Measurements from ENCODE around the gene CYTH1. TPM values are rescaled to one million over a fixed set of nuclear protein-coding genes. Genes with fewer than 3 reads are reported as not detected.
A peak's percentile ranks its signal among the peaks of the same experiment; 100 is the strongest.

Gene CYTH1
- total and polyA plus RNA-seq, 7 experiments from 2014 or later: 297 to 452 (median 418) TPM

- Mint-ChIP-seq H3K27me3 (no peaks in the 10 kb centered on the region), H3K36me3 (peaks cover 13 to 66% (median 31%) of the 10 kb centered on the region in 5 donors), H3K4me3 (peak overlapping the region in 3 of 10 donors; percentile 7 to 53 (median 20)), H3K4me1 (peaks cover 33 to 78% (median 61%) of the 10 kb centered on the region in 7 donors), H3K9me3 (no peaks in the 10 kb centered on the region), H3K27ac (peak overlapping the region in 8 of 9 donors; percentile 41 to 95 (median 61))
- peaks cover 15 to 82% (median 26%) of the 10 kb centered on the region in 3 experiments for H3K36me3 ChIP-seq (ENCODE audit: control insufficient read depth in 2 of 3, insufficient read depth in 3 of 3, low read length in 3 of 3)
- no peaks in the 10 kb centered on the region for H3K9me3 ChIP-seq (ENCODE audit: control insufficient read depth in 2 of 3, low read length in 3 of 3)
- peaks cover 0 to 18% of the 10 kb centered on the region in 2 donors for H3K4me1 ChIP-seq (ENCODE audit: control insufficient read depth in 2 of 2, insufficient read depth in 2 of 2, low read length in 2 of 2)
- H3K27me3 ChIP-seq (ENCODE audit: control insufficient read depth in 2 of 2, insufficient read depth in 2 of 2, low read length in 2 of 2): no peaks in the 10 kb centered on the region
- ChIA-PET POLR2A (interaction anchor here (0.8 to 2.2 kb wide), 9 partner anchors 8 to 107 kb away, joined by 3 to 10 read pairs (median 4); no protein-coding TSS in a partner anchor), CTCF (interaction anchor here (0.7 to 2.3 kb wide), 7 partner anchors 8 to 300 kb away, joined by 3 to 15 read pairs (median 3); no protein-coding TSS in a partner anchor)
- no peak overlapping the region for H3K27ac ChIP-seq (ENCODE audit: low read depth, low read length)
- intact Hi-C loops (cut with micrococcal nuclease): loop anchor here (2.0 to 5.0 kb wide), 3 partner anchors 21 to 351 kb away; no protein-coding TSS in a partner anchor
- DNase-seq: no peak
- no peak overlapping the region for H3K4me3 ChIP-seq (ENCODE audit: low read length)
- no peak for ATAC-seq
Measured at GRCh38 chr17:78797691-78798585, 15.9 kb upstream of the CYTH1 start.

GRCh38 chr17:78797213-78797612 lies 15.1 kb upstream of the CYTH1 start:
- peak overlapping the region in 1 of 9 donors; percentile 38 for H3K27ac Mint-ChIP-seq
- CTCF ChIA-PET: interaction anchor here (0.9 kb wide), 1 partner anchor 88 kb away, joined by 3 read pairs; no protein-coding TSS in a partner anchor

GRCh38 chr17:78796517-78796900 lies 14.4 kb upstream of the CYTH1 start:
- Histone ChIP-seq H3K36me3 (ENCODE audit: control insufficient read depth in 2 of 3, insufficient read depth in 3 of 3, low read length in 3 of 3) (peaks cover 15 to 69% (median 20%) of the 10 kb centered on the region in 3 experiments), H3K4me1 (ENCODE audit: control insufficient read depth in 2 of 2, insufficient read depth in 2 of 2, low read length in 2 of 2) (peaks cover 0 to 20% of the 10 kb centered on the region in 2 donors), H3K27ac (ENCODE audit: low read depth, low read length) (no peak overlapping the region), H3K9me3 (ENCODE audit: control insufficient read depth in 2 of 3, low read length in 3 of 3) (no peaks in the 10 kb centered on the region), H3K27me3 (ENCODE audit: control insufficient read depth in 2 of 2, insufficient read depth in 2 of 2, low read length in 2 of 2) (no peaks in the 10 kb centered on the region), H3K4me3 (ENCODE audit: low read length) (no peak overlapping the region)
- Mint-ChIP-seq H3K9me3 (no peaks in the 10 kb centered on the region), H3K36me3 (peaks cover 13 to 65% (median 37%) of the 10 kb centered on the region in 5 donors), H3K4me1 (peaks cover 27 to 83% (median 66%) of the 10 kb centered on the region in 7 donors), H3K27ac (peak overlapping the region in 7 of 9 donors; percentile 32 to 79 (median 51)), H3K4me3 (no peak overlapping the region), H3K27me3 (no peaks in the 10 kb centered on the region)
- intact Hi-C loops (cut with micrococcal nuclease): loop anchor here in 1 of 2 donors (5.0 kb wide), 1 partner anchor 299 kb away; no protein-coding TSS in a partner anchor
- DNase-seq (no peak), ATAC-seq (no peak)
- ChIA-PET POLR2A (interaction anchor here (0.5 to 1.9 kb wide), 5 partner anchors 16 to 74 kb away, joined by 3 to 7 read pairs (median 4); no protein-coding TSS in a partner anchor), CTCF (interaction anchor here (0.7 to 0.9 kb wide), 2 partner anchors 87 to 145 kb away, joined by 3 read pairs; no protein-coding TSS in a partner anchor)

More at GRCh38 chr17:78797213-78797612, 15.1 kb upstream of the CYTH1 start:
- POLR2A ChIA-PET: interaction anchor here (0.8 to 1.9 kb wide), 4 partner anchors 17 to 75 kb away, joined by 4 to 7 read pairs (median 4); no protein-coding TSS in a partner anchor
- Histone ChIP-seq H3K36me3 (ENCODE audit: control insufficient read depth in 2 of 3, insufficient read depth in 3 of 3, low read length in 3 of 3) (peaks cover 15 to 75% (median 21%) of the 10 kb centered on the region in 3 experiments), H3K27ac (ENCODE audit: low read depth, low read length) (no peak overlapping the region), H3K27me3 (ENCODE audit: control insufficient read depth in 2 of 2, insufficient read depth in 2 of 2, low read length in 2 of 2) (no peaks in the 10 kb centered on the region), H3K4me1 (ENCODE audit: control insufficient read depth in 2 of 2, insufficient read depth in 2 of 2, low read length in 2 of 2) (peaks cover 0 to 13% of the 10 kb centered on the region in 2 donors), H3K4me3 (ENCODE audit: low read length) (no peak overlapping the region), H3K9me3 (ENCODE audit: control insufficient read depth in 2 of 3, low read length in 3 of 3) (no peaks in the 10 kb centered on the region)
- no peak for ATAC-seq
- H3K36me3 Mint-ChIP-seq: peaks cover 13 to 62% (median 31%) of the 10 kb centered on the region in 5 donors
- intact Hi-C loops (cut with micrococcal nuclease): loop anchor here in 1 of 2 donors (5.0 kb wide), 1 partner anchor 300 kb away; no protein-coding TSS in a partner anchor
- no peaks in the 10 kb centered on the region for H3K27me3 Mint-ChIP-seq
- H3K9me3 Mint-ChIP-seq: no peaks in the 10 kb centered on the region
- no peak overlapping the region for H3K4me3 Mint-ChIP-seq
- H3K4me1 Mint-ChIP-seq: peaks cover 25 to 77% (median 59%) of the 10 kb centered on the region in 7 donors
- DNase-seq: no peak

- no peaks in the 10 kb centered on the region for H3K9me3 ChIP-seq (ENCODE audit: control insufficient read depth in 2 of 3, low read length in 3 of 3)
- Mint-ChIP-seq H3K9me3 (no peaks in the 10 kb centered on the region), H3K36me3 (peaks cover 13 to 62% (median 35%) of the 10 kb centered on the region in 5 donors), H3K27ac (peak overlapping the region in 7 of 9 donors; percentile 32 to 79 (median 70)), H3K4me1 (peaks cover 23 to 83% (median 72%) of the 10 kb centered on the region in 7 donors), H3K4me3 (no peak overlapping the region), H3K27me3 (no peaks in the 10 kb centered on the region)
- intact Hi-C loops (cut with micrococcal nuclease): loop anchor here in 1 of 2 donors (5.0 kb wide), 1 partner anchor 299 kb away; no protein-coding TSS in a partner anchor
- CTCF ChIA-PET: interaction anchor here (0.7 to 1.3 kb wide), 3 partner anchors 38 to 144 kb away, joined by 3 to 4 read pairs (median 3); no protein-coding TSS in a partner anchor
- no peak overlapping the region for H3K4me3 ChIP-seq (ENCODE audit: low read length)
- H3K27me3 ChIP-seq (ENCODE audit: control insufficient read depth in 2 of 2, insufficient read depth in 2 of 2, low read length in 2 of 2): no peaks in the 10 kb centered on the region
- H3K27ac ChIP-seq (ENCODE audit: low read depth, low read length): no peak overlapping the region
- DNase-seq (no peak), ATAC-seq (no peak)
- POLR2A ChIA-PET: interaction anchor here (1.0 to 1.7 kb wide), 4 partner anchors 28 to 73 kb away, joined by 3 to 4 read pairs (median 4); no protein-coding TSS in a partner anchor
- H3K36me3 ChIP-seq (ENCODE audit: control insufficient read depth in 2 of 3, insufficient read depth in 3 of 3, low read length in 3 of 3): peaks cover 15 to 65% (median 20%) of the 10 kb centered on the region in 3 experiments
- H3K4me1 ChIP-seq (ENCODE audit: control insufficient read depth in 2 of 2, insufficient read depth in 2 of 2, low read length in 2 of 2): peaks cover under 1 to 25% of the 10 kb centered on the region in 2 donors
Measured at GRCh38 chr17:78795861-78796516, 13.9 kb upstream of the CYTH1 start.

- Mint-ChIP-seq H3K4me3 (no peak overlapping the region), H3K27me3 (no peaks in the 10 kb centered on the region), H3K9me3 (no peaks in the 10 kb centered on the region), H3K4me1 (peaks cover 25 to 87% (median 76%) of the 10 kb centered on the region in 7 donors), H3K36me3 (peaks cover 13 to 62% (median 36%) of the 10 kb centered on the region in 5 donors), H3K27ac (peak overlapping the region in 7 of 9 donors; percentile 32 to 79 (median 71))
- no peaks in the 10 kb centered on the region for H3K27me3 ChIP-seq (ENCODE audit: control insufficient read depth in 2 of 2, insufficient read depth in 2 of 2, low read length in 2 of 2)
- peaks cover 15 to 59% (median 20%) of the 10 kb centered on the region in 3 experiments for H3K36me3 ChIP-seq (ENCODE audit: control insufficient read depth in 2 of 3, insufficient read depth in 3 of 3, low read length in 3 of 3)
- H3K9me3 ChIP-seq (ENCODE audit: control insufficient read depth in 2 of 3, low read length in 3 of 3): no peaks in the 10 kb centered on the region
- ChIA-PET POLR2A (interaction anchor here (0.6 to 1.2 kb wide), 3 partner anchors 9 to 52 kb away, joined by 3 to 4 read pairs (median 3); no protein-coding TSS in a partner anchor), CTCF (interaction anchor here (0.7 to 1.3 kb wide), 3 partner anchors 10 to 55 kb away, joined by 3 to 5 read pairs (median 4); no protein-coding TSS in a partner anchor)
- DNase-seq: no peak
- H3K4me3 ChIP-seq (ENCODE audit: low read length): no peak overlapping the region
- intact Hi-C loops (cut with micrococcal nuclease): loop anchor here in 1 of 2 donors (5.0 kb wide), 1 partner anchor 298 kb away; no protein-coding TSS in a partner anchor
- H3K4me1 ChIP-seq (ENCODE audit: control insufficient read depth in 2 of 2, insufficient read depth in 2 of 2, low read length in 2 of 2): peaks cover 7 to 34% of the 10 kb centered on the region in 2 donors
- ATAC-seq: no peak
- no peak overlapping the region for H3K27ac ChIP-seq (ENCODE audit: low read depth, low read length)
Measured at GRCh38 chr17:78794864-78795640, 13.0 kb upstream of the CYTH1 start.
